Stimulated activated CD4-positive, alpha-beta T cell treated with anti-CD3 and anti-CD28 coated beads, Interleukin-4, amount 100 ng/mL, for 48 hours (primary cell): ENCODE results near the gene VCPKMT.

ENCODE experiments used
- DNase-seq, 2 donors: peaks; one replicate each; pipeline ENCODE4 v3.0.0-alpha.2; 2020; ENCODE audit warnings: low read depth in 2 of 2

The VCPKMT gene

GRCh38 chr14:50067723-50068495 lies 48.5 kb downstream of the VCPKMT start:
- no peak for DNase-seq

GRCh38 chr14:50065583-50065982 lies 50.8 kb downstream of the VCPKMT start:
- DNase-seq: no peak

- DNase-seq: no peak
Observed at GRCh38 chr14:50064993-50065392, 51.4 kb downstream of the VCPKMT start.

GRCh38 chr14:50063876-50064420 lies 52.4 kb downstream of the VCPKMT start:
- no peak for DNase-seq

- peak; percentile 57 to 78 for DNase-seq
Observed at GRCh38 chr14:50062438-50063085, 53.8 kb downstream of the VCPKMT start.

GRCh38 chr14:50061664-50062437 lies 54.5 kb downstream of the VCPKMT start:
- DNase-seq: peak in 1 of 2 donors; percentile 56

GRCh38 chr14:50060871-50061663 lies 55.3 kb downstream of the VCPKMT start:
- DNase-seq: peak in 1 of 2 donors; percentile 53

- DNase-seq: no peak
Observed at GRCh38 chr14:50059763-50060616, 56.4 kb downstream of the VCPKMT start.
